SK-N-MC (cell line): ENCODE measurements around the gene OPRL1.

Experiments
- EZH2 ChIP-seq: fragments of 200-600 bp; sonication (generic); IDR thresholded peaks from one replicate; pipeline ENCODE4 v1.6.1; 2017; ENCODE audit warnings: antibody characterized with exemption
- FOXP2 ChIP-seq: optimal IDR thresholded peaks from 2 replicates; pipeline ENCODE3; 2011; ENCODE audit warnings: mild to moderate bottlenecking, moderate library complexity; ENCODE audit not compliant: insufficient read depth; ENCODE audit errors: extremely low read length, control extremely low read depth
- POLR2AphosphoS5 ChIP-seq: IDR thresholded peaks from 2 replicates; pipeline ENCODE4 v1.6.1; 2012; ENCODE audit warnings: mild to moderate bottlenecking, low read depth, low read length, borderline replicate concordance

DNA sequence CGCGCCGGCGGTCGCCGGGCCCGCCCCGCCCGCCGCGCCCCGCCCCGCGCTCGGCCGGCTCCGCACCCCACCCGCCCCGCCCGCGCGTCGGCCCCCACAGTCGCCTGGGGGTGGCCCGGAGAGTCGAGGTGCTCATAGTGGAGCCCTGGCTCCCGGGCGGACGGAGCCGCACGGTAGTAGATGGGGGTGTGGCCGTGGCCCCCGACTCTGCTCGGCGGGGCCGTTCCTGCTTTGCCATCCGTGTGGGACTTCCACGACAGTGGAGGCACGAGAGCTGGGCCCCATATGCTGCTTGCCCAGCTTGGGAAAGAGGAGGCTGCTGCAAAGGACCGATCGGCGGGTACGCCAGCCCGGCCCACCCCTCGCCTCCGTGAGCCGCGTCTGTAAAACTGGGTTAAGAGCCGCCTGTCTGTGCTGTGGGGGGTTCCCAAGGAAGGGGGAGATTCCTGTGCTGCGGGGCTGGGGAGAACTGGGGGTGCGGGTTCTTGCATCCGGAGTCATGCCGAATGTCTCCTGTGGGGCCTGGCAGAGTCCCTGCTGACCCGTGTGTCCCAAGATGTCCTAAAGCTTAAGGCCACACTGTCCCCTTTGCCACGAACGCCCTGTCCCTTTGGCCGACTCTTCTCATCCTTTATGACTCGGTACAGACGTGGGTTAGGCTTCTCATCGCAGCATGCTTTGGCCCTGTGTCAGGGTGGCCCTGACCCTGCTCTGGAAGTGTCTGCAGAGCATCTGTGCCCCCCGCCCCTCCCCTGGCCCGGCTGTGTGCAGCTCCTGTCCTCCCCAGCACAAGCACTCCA lies at the start of gene OPRL1:
- no peak for TF ChIP-seq EZH2
- TF ChIP-seq POLR2AphosphoS5, result no peak
- no peak for TF ChIP-seq FOXP2
